K562 treated with DMSO at 1 percent for 4 hours (cell line): Measurements from ENCODE around the gene PEF1. TPM values are rescaled to one million over a fixed set of nuclear protein-coding genes. Genes with fewer than 3 reads are reported as not detected.

Experiments used
- total RNA-seq: library from RNA; unstranded; fragments of 300-600 nt; gene quantifications from 2 replicates; pipeline ENCODE4 v1.2.3, GENCODE V29; 2022; ENCODE audit not compliant: insufficient read depth

The PEF1 gene, protein sequence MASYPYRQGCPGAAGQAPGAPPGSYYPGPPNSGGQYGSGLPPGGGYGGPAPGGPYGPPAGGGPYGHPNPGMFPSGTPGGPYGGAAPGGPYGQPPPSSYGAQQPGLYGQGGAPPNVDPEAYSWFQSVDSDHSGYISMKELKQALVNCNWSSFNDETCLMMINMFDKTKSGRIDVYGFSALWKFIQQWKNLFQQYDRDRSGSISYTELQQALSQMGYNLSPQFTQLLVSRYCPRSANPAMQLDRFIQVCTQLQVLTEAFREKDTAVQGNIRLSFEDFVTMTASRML
- total RNA-seq = 39.5 and 47.4 TPM in 2 replicates

DNA sequence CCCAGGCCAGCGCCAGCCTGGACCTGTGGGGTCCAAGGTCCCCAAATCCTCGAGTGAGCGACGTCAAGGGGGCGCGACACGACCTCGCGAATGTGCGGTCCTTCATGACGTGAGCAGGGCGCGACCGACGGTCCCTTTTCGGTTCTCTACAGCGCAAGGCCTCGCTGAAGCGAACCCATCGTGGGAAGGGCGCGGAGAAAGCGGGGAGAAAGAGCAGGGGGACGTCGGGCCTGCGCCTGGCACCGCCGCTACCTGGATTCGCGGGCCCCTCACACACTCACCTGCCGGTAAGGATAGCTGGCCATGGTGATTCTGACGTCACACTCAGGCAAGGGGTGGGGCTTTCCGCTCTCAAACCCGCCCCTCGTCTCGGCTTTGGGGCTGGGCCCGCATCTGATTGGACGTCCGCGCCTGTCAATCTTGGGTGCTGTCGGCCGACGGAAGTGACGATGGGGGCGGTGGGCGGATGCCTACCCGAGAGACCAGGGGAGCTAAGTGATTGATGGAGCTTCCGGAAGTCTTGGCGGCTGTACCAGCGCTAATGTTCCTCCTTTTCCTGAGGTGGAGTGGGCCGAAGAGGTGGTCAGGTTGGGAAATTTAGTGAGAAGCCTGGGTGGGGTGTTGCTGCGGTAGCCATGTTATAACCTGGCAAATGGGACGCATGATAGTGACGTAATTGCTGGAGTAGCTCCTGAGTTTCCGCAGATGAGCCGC is at the start of gene PEF1:
PEF1 (minus strand) TSS at position 317 of the 714 bp plus-strand sequence; CDS start at position 305, 12 bp downstream.

DNA sequence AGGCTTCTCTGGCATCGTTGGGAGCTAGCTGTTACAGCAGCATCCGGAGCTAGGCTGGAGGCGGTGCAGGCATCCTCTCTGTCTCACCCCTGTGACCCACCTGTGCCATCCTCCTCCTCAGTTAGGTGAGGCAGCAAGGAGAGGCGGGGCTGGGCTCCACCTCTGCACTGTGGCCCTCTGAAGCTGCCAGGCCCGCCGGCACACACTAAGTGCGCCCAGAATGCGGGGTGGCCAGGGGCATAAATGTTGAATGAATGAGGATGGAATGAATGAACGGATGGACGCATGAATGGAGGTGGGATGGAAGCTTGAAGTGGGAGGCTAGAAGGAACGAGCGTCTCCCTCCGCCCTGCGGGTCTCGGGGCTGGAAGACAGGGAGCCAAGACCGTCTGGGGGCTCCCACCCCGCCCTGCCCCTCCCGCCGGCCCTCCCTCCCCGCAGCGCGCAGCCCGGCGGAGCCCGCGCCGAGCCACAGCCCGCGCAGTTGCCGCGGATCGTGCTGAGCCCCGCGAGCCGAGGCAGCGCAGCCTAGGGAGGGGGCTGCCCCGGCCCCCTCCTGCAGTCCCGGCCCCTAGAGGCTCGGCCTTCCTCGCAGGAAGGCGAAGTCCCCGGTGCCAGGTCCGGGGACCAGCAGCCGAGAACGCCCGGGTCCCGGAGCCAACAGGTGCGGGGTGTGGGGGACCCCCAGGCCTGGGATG is 27.3 kb downstream of the PEF1 start, which contains the start of gene HCRTR1:
HCRTR1 (plus strand) TSS at position 472 of the 698 bp plus-strand sequence. CDS start 1,504 bp downstream, outside the sequence.

Other genes starting within 250 kb of the PEF1 start
- gene SERINC2, start 231.7 kb downstream of the PEF1 start, total RNA-seq = 3.5 and 5.5 TPM in 2 replicates
- gene TINAGL1, start 68.4 kb downstream of the PEF1 start, total RNA-seq = 0.95 TPM in 1 of 2 replicates, not detected in the other
- gene HCRTR1, start 27.2 kb downstream of the PEF1 start, total RNA-seq = not detected in 2 replicates
- not detected in 2 replicates for gene COL16A1, start 59.1 kb upstream of the PEF1 start, total RNA-seq
- gene ADGRB2, start 119.5 kb upstream of the PEF1 start, total RNA-seq = 0.30 and 0.47 TPM in 2 replicates
- gene SPOCD1, start 171.1 kb upstream of the PEF1 start, total RNA-seq = 0.94 and 3.4 TPM in 2 replicates